GM12878 (cell line): ENCODE results near the gene PCBD1.

Experiments used
- ATF7 ChIP-seq: fragments of 450-650 bp; IDR thresholded peaks from 2 replicates; pipeline ENCODE4 v1.6.1; 2016; ENCODE audit warnings: low read depth, mild to moderate bottlenecking
- CTCF ChIP-seq, 3 experiments: IDR thresholded peaks in 2 of 3; conservative IDR thresholded peaks in 1 of 3; 2 replicates each; pipeline ENCODE4 v1.5.1; 2011; ENCODE audit warnings: low read depth in 3 of 3, low read length in 3 of 3, mild to moderate bottlenecking in 3 of 3, control low read depth in 2 of 3, moderate library complexity in 2 of 3, inconsistent platforms in 1 of 3, mixed read lengths in 1 of 3; ENCODE audit not compliant: control insufficient read depth in 2 of 3, insufficient read depth in 1 of 3; ENCODE audit errors: extremely low read depth in 1 of 3
- POLR2A ChIP-seq: IDR thresholded peaks from 2 replicates; pipeline ENCODE4 v1.6.1; 2011; ENCODE audit warnings: low read depth, mild to moderate bottlenecking, low read length

DNA sequence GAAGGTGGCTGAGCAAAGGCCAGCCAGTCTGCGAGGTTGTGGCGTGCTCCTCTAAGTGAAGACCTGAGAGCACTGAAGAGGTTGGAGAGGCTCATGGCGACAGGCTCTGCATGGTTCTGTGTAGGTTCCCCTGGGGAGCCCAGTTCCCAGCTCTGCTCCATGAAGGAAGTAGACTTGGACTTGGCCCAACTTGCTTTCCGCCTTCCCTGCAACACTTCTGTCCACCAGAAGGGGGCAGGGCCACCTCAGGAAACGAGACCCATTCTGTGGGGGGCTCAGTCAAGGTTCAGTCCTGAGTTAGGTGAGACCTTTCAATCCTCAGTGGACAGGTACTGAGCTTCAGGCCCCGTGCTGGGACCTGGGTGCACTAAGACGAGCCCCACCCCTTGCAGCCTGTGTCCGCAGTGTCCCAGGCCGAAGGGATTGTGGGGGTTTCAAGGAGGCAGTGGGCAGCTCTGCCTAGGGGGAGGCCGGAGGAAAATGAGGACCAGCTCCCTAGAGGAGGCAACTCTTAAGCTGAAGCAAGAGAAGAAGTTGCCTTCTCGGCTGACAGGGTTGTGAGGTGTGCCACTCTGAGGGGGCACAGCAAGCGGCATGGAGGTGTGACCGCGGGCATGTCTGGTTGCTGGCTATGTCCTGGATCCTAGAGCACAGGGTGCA, 15.0 kb upstream of the PCBD1 start:
- peak; percentile 76 to 87 (median 82) for TF ChIP-seq CTCF (IDR thresholded peaks at IDR 0.05 in 2 of 3, conservative IDR thresholded peaks at IDR 0.05 in 1 of 3; ENCODE audit: control insufficient read depth in 2 of 3, extremely low read depth in 1 of 3, insufficient read depth in 1 of 3, low read depth in 3 of 3, low read length in 3 of 3)
- TF ChIP-seq ATF7: no peak
- TF ChIP-seq POLR2A: no peak
